Ishikawa (cell line): Measurements from ENCODE around the gene FEM1B.

Experiments
- CREB1 ChIP-seq: IDR thresholded peaks from 2 replicates; pipeline ENCODE4 v1.6.1; 2012; ENCODE audit warnings: low read depth
- EGR1 ChIP-seq: IDR thresholded peaks from 2 replicates; pipeline ENCODE4 v1.6.1; 2012
- EP300 ChIP-seq: IDR thresholded peaks from 2 replicates; pipeline ENCODE4 v1.6.1; 2012; ENCODE audit warnings: borderline replicate concordance
- FOXM1 ChIP-seq: IDR thresholded peaks from 2 replicates; pipeline ENCODE4 v1.6.1; 2012; ENCODE audit warnings: low read depth, borderline replicate concordance
- MAX ChIP-seq: IDR thresholded peaks from 2 replicates; pipeline ENCODE4 v1.6.1; 2012
- NFIC ChIP-seq: IDR thresholded peaks from 2 replicates; pipeline ENCODE4 v1.6.1; 2012
- RAD21 ChIP-seq: IDR thresholded peaks from 2 replicates; pipeline ENCODE4 v1.6.1; 2012; ENCODE audit warnings: low read depth
- REST ChIP-seq: IDR thresholded peaks from 2 replicates; pipeline ENCODE4 v1.6.1; 2012; ENCODE audit warnings: low read depth, mild to moderate bottlenecking
- TAF1 ChIP-seq: IDR thresholded peaks from 2 replicates; pipeline ENCODE4 v1.6.1; 2012; ENCODE audit warnings: low read depth, mild to moderate bottlenecking
- TCF12 ChIP-seq: IDR thresholded peaks from 2 replicates; pipeline ENCODE4 v1.6.1; 2012; ENCODE audit warnings: low read depth
- TEAD4 ChIP-seq: IDR thresholded peaks from 2 replicates; pipeline ENCODE4 v1.6.1; 2012
- YY1 ChIP-seq: IDR thresholded peaks from 2 replicates; pipeline ENCODE4 v1.6.1; 2012; ENCODE audit warnings: low read depth
- ZBTB7A ChIP-seq: IDR thresholded peaks from 2 replicates; pipeline ENCODE4 v1.6.1; 2012; ENCODE audit warnings: low read depth

GRCh38 chr15:68300115-68300940 lies 22.8 kb downstream of the FEM1B start:
- TF ChIP-seq EP300 (no peak), NFIC (no peak), TEAD4 (no peak), EGR1 (no peak), TAF1 (no peak), CREB1 (no peak), TCF12 (no peak), MAX (no peak), FOXM1 (no peak), YY1 (no peak), REST (no peak), RAD21 (no peak), ZBTB7A (no peak)
